H9 (cell line): ENCODE data around the gene DOCK10. TPM values are rescaled to one million over a fixed set of nuclear protein-coding genes. Genes with fewer than 3 reads are reported as not detected.

Experiments used
- DNase-seq: peaks from one replicate; pipeline ENCODE4 v3.0.0-alpha.2; 2017
- H2AFZ ChIP-seq: one replicate; pipeline ENCODE4 v1.6.1; 2013; ENCODE audit warnings: mild to moderate bottlenecking, low read length, control low read depth, moderate library complexity
- H2AK5ac ChIP-seq: 2 replicates; pipeline ENCODE4 v1.6.1; 2013; ENCODE audit warnings: low read length, control low read depth, mixed read lengths; ENCODE audit not compliant: insufficient read length
- H2BK120ac ChIP-seq: one replicate; pipeline ENCODE4 v1.6.1; 2013; ENCODE audit warnings: low read depth, mild to moderate bottlenecking, low read length, control low read depth, inconsistent platforms; ENCODE audit not compliant: poor library complexity, severe bottlenecking
- H2BK12ac ChIP-seq: 2 replicates; pipeline ENCODE4 v1.6.1; 2013; ENCODE audit warnings: low read length, control low read depth, mixed read lengths, low read depth; ENCODE audit not compliant: insufficient read length
- H2BK15ac ChIP-seq: 2 replicates; pipeline ENCODE4 v1.6.1; 2013; ENCODE audit warnings: low read depth, low read length, control low read depth
- H2BK20ac ChIP-seq: one replicate; pipeline ENCODE4 v1.6.1; 2013; ENCODE audit warnings: low read depth, mild to moderate bottlenecking, low read length, control low read depth, inconsistent platforms; ENCODE audit not compliant: poor library complexity, severe bottlenecking
- H2BK5ac ChIP-seq: 2 replicates; pipeline ENCODE4 v1.6.1; 2013; ENCODE audit warnings: low read length, control low read depth, mixed read lengths; ENCODE audit not compliant: insufficient read length
- H3K14ac ChIP-seq: 2 replicates; pipeline ENCODE4 v1.6.1; 2013; ENCODE audit warnings: low read length, control low read depth; ENCODE audit not compliant: insufficient read depth
- H3K18ac ChIP-seq: 2 replicates; pipeline ENCODE4 v1.6.1; 2013; ENCODE audit warnings: low read depth, mild to moderate bottlenecking, mixed read lengths, low read length, control low read depth; ENCODE audit not compliant: insufficient read length
- H3K23ac ChIP-seq: 2 replicates; pipeline ENCODE4 v1.6.1; 2013; ENCODE audit warnings: low read length, control low read depth, mixed read lengths, low read depth; ENCODE audit not compliant: insufficient read length
- H3K23me2 ChIP-seq: 2 replicates; pipeline ENCODE4 v1.6.1; 2013; ENCODE audit warnings: low read depth, mild to moderate bottlenecking, mixed read lengths, low read length, control low read depth; ENCODE audit not compliant: insufficient read length, poor library complexity, severe bottlenecking
- H3K27ac ChIP-seq: 2 replicates; pipeline ENCODE4 v1.5.1; 2013; ENCODE audit warnings: low read length, control low read depth, mixed read lengths, low read depth; ENCODE audit not compliant: insufficient read length
- H3K27me3 ChIP-seq: 2 replicates; pipeline ENCODE4 v1.6.1; 2013; ENCODE audit warnings: low read length, control low read depth, inconsistent platforms; ENCODE audit not compliant: insufficient read depth
- H3K4ac ChIP-seq: 2 replicates; pipeline ENCODE4 v1.6.1; 2013; ENCODE audit warnings: low read depth, mild to moderate bottlenecking, control low read depth, inconsistent platforms, low read length, moderate library complexity
- H3K4me1 ChIP-seq: 2 replicates; pipeline ENCODE4 v1.6.1; 2013; ENCODE audit warnings: low read length, control low read depth, inconsistent platforms; ENCODE audit not compliant: insufficient read depth
- H3K4me2 ChIP-seq: 2 replicates; pipeline ENCODE4 v1.6.1; 2013; ENCODE audit warnings: low read length, control low read depth, mixed read lengths; ENCODE audit not compliant: insufficient read length, insufficient read depth
- H3K56ac ChIP-seq: 2 replicates; pipeline ENCODE4 v1.6.1; 2013; ENCODE audit warnings: low read depth, mild to moderate bottlenecking, mixed read lengths, low read length, control low read depth; ENCODE audit not compliant: insufficient read length
- H3K79me1 ChIP-seq: 2 replicates; pipeline ENCODE4 v1.6.1; 2013; ENCODE audit warnings: low read depth, mild to moderate bottlenecking, moderate library complexity, low read length, control low read depth, inconsistent platforms; ENCODE audit not compliant: insufficient read depth, poor library complexity, severe bottlenecking
- H3K79me2 ChIP-seq: 2 replicates; pipeline ENCODE4 v1.6.1; 2013; ENCODE audit warnings: low read length, control low read depth, inconsistent platforms; ENCODE audit not compliant: insufficient read depth
- H3K9ac ChIP-seq: 2 replicates; pipeline ENCODE4 v1.6.1; 2013; ENCODE audit warnings: low read length, control low read depth, mixed read lengths; ENCODE audit not compliant: insufficient read length; ENCODE audit errors: extremely low read depth
- H3K9me3 ChIP-seq: one replicate; pipeline ENCODE4 v1.6.1; 2013; ENCODE audit warnings: low read depth, low read length, inconsistent platforms; ENCODE audit not compliant: control insufficient read depth
- H3T11ph ChIP-seq: one replicate; pipeline ENCODE4 v1.6.1; 2013; ENCODE audit warnings: mild to moderate bottlenecking, low read length, control low read depth, inconsistent platforms
- H4K20me1 ChIP-seq: one replicate; pipeline ENCODE4 v1.6.1; 2013; ENCODE audit not compliant: control insufficient read depth, insufficient read length, insufficient read depth
- H4K5ac ChIP-seq: 2 replicates; pipeline ENCODE4 v1.6.1; 2013; ENCODE audit warnings: low read depth, mild to moderate bottlenecking, mixed read lengths, low read length, control low read depth; ENCODE audit not compliant: insufficient read length
- H4K8ac ChIP-seq: replicated peaks from 2 replicates; pipeline ENCODE4 v1.6.1; 2013; ENCODE audit warnings: low read length, control low read depth, mixed read lengths, low read depth; ENCODE audit not compliant: insufficient read length
- H4K91ac ChIP-seq: 2 replicates; pipeline ENCODE4 v1.6.1; 2013; ENCODE audit warnings: low read depth, mild to moderate bottlenecking, moderate library complexity, mixed read lengths, low read length, control low read depth; ENCODE audit not compliant: insufficient read length
- H3K27ac Mint-ChIP-seq, 3 experiments: 2 replicates in 2 of 3; 3 replicates in 1 of 3; pipeline ENCODE4 v1.8.0; 2020 to 2021; ENCODE audit warnings: mixed read lengths in 3 of 3, mild to moderate bottlenecking in 1 of 3, moderate library complexity in 1 of 3
- H3K27me3 Mint-ChIP-seq: 2 replicates; pipeline ENCODE4 v1.8.0; 2021; ENCODE audit warnings: low read depth, mild to moderate bottlenecking, moderate library complexity, mixed read lengths
- H3K36me3 Mint-ChIP-seq, 3 experiments: 2 replicates in 2 of 3; 3 replicates in 1 of 3; pipeline ENCODE4 v1.8.0; 2020 to 2021; ENCODE audit warnings: low read depth in 3 of 3, mixed read lengths in 3 of 3; ENCODE audit not compliant: insufficient read depth in 1 of 3
- H3K4me1 Mint-ChIP-seq, 2 experiments: 2 replicates each; pipeline ENCODE4 v1.8.0; 2020; ENCODE audit warnings: mixed read lengths in 2 of 2
- H3K4me3 Mint-ChIP-seq, 2 experiments: 2 replicates in 1 of 2; 3 replicates in 1 of 2; pipeline ENCODE4 v1.8.0; 2020 to 2021; ENCODE audit warnings: mild to moderate bottlenecking in 2 of 2, mixed read lengths in 2 of 2, moderate library complexity in 1 of 2
- H3K9me3 Mint-ChIP-seq, 2 experiments: 2 replicates in 1 of 2; 3 replicates in 1 of 2; pipeline ENCODE4 v1.8.0; 2020; ENCODE audit warnings: mild to moderate bottlenecking in 2 of 2, mixed read lengths in 2 of 2, moderate library complexity in 1 of 2
- CTCF ChIP-seq: fragments of 200-600 bp; sonication (generic); conservative IDR thresholded peaks from 3 replicates; pipeline ENCODE4 v1.8.0; 2021; ENCODE audit warnings: antibody characterized with exemption, mild to moderate bottlenecking
- WGBS: extraction: QIAGEN DNeasy Blood & Tissue Kit; methylation state at CpG from one replicate; pipeline ENCODE4 v1.1.7; 2013; ENCODE audit warnings: missing lambda C conversion rate, low lambda C conversion rate, mixed read lengths; ENCODE audit not compliant: insufficient read length; ENCODE audit errors: extremely low coverage; 5-methylcytosine and 5-hydroxymethylcytosine counted together
- total RNA-seq: library from RNA; stranded (reverse); gene quantifications from 2 replicates; pipeline ENCODE4 v1.2.1, GENCODE V29; 2021

DOCK10 gene
- total RNA-seq, 1 experiment from 2014 or later: 0.79 TPM

DNA sequence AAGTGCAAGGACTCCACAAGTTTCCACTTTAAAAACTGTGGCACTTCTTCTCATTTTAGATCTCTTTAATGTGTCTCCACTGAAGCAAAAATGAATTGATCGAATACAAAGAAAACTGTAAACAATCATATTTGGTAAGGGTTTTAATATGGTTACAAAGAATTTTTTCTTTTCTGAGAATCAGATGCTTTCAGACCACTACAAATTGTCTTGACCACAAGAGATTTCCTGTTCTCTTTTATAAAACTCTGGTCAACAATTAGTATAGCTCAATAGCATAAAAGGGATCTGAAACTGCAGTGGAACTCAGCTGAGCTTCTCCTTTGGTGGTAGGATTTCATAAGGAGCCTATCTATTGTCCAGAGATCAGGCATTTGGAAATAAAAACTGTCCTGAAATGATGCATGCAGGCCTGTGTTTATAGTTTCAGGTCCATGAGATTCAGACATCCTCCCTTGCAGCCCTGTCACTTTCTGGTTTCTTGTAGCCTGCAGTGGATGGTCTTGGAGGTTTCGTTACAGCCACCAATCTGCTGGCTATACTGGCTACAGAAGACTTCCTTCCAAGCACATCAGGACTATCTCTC is 120.0 kb downstream of the DOCK10 start:
- Histone ChIP-seq H2BK15ac (no peak overlapping the region), H4K91ac (no peak overlapping the region), H3K9me3 (no peaks in the 10 kb centered on the region), H3K23me2 (no peaks in the 10 kb centered on the region), H3K9ac (no peak overlapping the region), H4K5ac (no peak overlapping the region), H3K4me2 (no peak overlapping the region), H2AK5ac (no peak overlapping the region), H3K79me2 (no peaks in the 10 kb centered on the region), H3K79me1 (no peaks in the 10 kb centered on the region), H2BK120ac (no peak overlapping the region), H3T11ph (no peak overlapping the region), H2BK5ac (no peak overlapping the region), H2AFZ (no peak overlapping the region), H3K23ac (no peak overlapping the region), H3K18ac (no peak overlapping the region), H4K20me1 (no peaks in the 10 kb centered on the region), H3K14ac (no peak overlapping the region), H3K27ac (no peak overlapping the region), H3K27me3 (no peaks in the 10 kb centered on the region), H4K8ac (no peak overlapping the region), H2BK12ac (no peak overlapping the region), H3K56ac (no peak overlapping the region), H3K4me1 (no peaks in the 10 kb centered on the region), H2BK20ac (no peak overlapping the region), H3K4ac (no peak overlapping the region)
- no peak for DNase-seq
- H3K9me3 Mint-ChIP-seq: no peaks in the 10 kb centered on the region
- H3K4me1 Mint-ChIP-seq: 0 out of 4 replicates have a peak, but pooled peaks cover 0 to 2% of the 10 kb centered on the region in 2 experiments
- H3K36me3 Mint-ChIP-seq: no peaks in the 10 kb centered on the region
- no CpG with 5 or more reads among the region's 2 CpGs for WGBS
- H3K27me3 Mint-ChIP-seq: no peaks in the 10 kb centered on the region
- TF ChIP-seq CTCF: no peak
- H3K27ac Mint-ChIP-seq: no peak overlapping the region
- no peak overlapping the region for H3K4me3 Mint-ChIP-seq
